Hepatocyte (in vitro differentiated cells): ENCODE results near the gene FRMPD3. TPM values are rescaled to one million over a fixed set of nuclear protein-coding genes. Genes with fewer than 3 reads are reported as not detected.
"Not testable (repeated sequence)": the region's sequence is repeated elsewhere in the genome, so short reads cannot be mapped to it uniquely, and the experiment has no call there.

ENCODE experiments used
- DNase-seq: peaks from one replicate; pipeline ENCODE4 v3.0.0-alpha.2; 2016; ENCODE audit warnings: low spot score
- H2AFZ ChIP-seq: fragments of 200-600 bp; sonication (generic); 2 replicates; pipeline ENCODE4 v1.6.0; 2016; ENCODE audit warnings: antibody characterized with exemption, mild to moderate bottlenecking
- H3K27ac ChIP-seq: fragments of 200-600 bp; sonication (generic); 2 replicates; pipeline ENCODE4 v1.5.1; 2016; ENCODE audit warnings: mild to moderate bottlenecking
- H3K27me3 ChIP-seq: fragments of 200-600 bp; sonication (generic); 2 replicates; pipeline ENCODE4 v1.6.1; 2016
- H3K36me3 ChIP-seq: fragments of 200-600 bp; sonication (generic); replicated peaks from 2 replicates; pipeline ENCODE4 v1.5.1; 2016; ENCODE audit warnings: low read depth; ENCODE audit not compliant: insufficient read depth
- H3K4me1 ChIP-seq: fragments of 200-600 bp; sonication (generic); 2 replicates; pipeline ENCODE4 v1.5.1; 2016; ENCODE audit warnings: mild to moderate bottlenecking, moderate library complexity; ENCODE audit not compliant: insufficient read depth
- H3K4me2 ChIP-seq: fragments of 200-600 bp; sonication (generic); 2 replicates; pipeline ENCODE4 v1.6.0; 2016
- H3K4me3 ChIP-seq: fragments of 200-600 bp; sonication (generic); 2 replicates; pipeline ENCODE4 v1.5.1; 2016; ENCODE audit warnings: mild to moderate bottlenecking
- H3K79me2 ChIP-seq: fragments of 200-600 bp; sonication (generic); 2 replicates; pipeline ENCODE4 v1.6.0; 2017; ENCODE audit warnings: mild to moderate bottlenecking
- H3K9me2 ChIP-seq: fragments of 200-600 bp; sonication (generic); replicated peaks from 2 replicates; pipeline ENCODE4 v1.6.0; 2017; ENCODE audit warnings: mild to moderate bottlenecking; ENCODE audit not compliant: insufficient read depth
- H3K9me3 ChIP-seq: fragments of 200-600 bp; sonication (generic); 2 replicates; pipeline ENCODE4 v1.5.1; 2016; ENCODE audit warnings: low read depth, mild to moderate bottlenecking
- H4K20me1 ChIP-seq: fragments of 200-600 bp; sonication (generic); 2 replicates; pipeline ENCODE4 v1.6.0; 2016; ENCODE audit warnings: mild to moderate bottlenecking; ENCODE audit not compliant: insufficient read depth, poor library complexity, severe bottlenecking
- CTCF ChIP-seq: fragments of 200-600 bp; sonication (generic); IDR thresholded peaks from 2 replicates; pipeline ENCODE4 v1.5.1; 2016; ENCODE audit warnings: antibody characterized with exemption, mild to moderate bottlenecking; ENCODE audit not compliant: poor library complexity
- EZH2 ChIP-seq: fragments of 200-600 bp; sonication (generic); IDR thresholded peaks from 2 replicates; pipeline ENCODE4 v1.6.1; 2016; ENCODE audit warnings: antibody characterized with exemption, mild to moderate bottlenecking, borderline replicate concordance
- EZH2phosphoT487 ChIP-seq: fragments of 200-600 bp; sonication (generic); IDR thresholded peaks from one replicate; pipeline ENCODE4 v1.6.1; 2018; ENCODE audit warnings: antibody characterized with exemption, mild to moderate bottlenecking, low read depth, moderate library complexity; ENCODE audit not compliant: unreplicated experiment, severe bottlenecking
- WGBS: methylation state at CpG from one replicate; pipeline ENCODE4 v1.1.6; 2016; ENCODE audit warnings: low lambda C conversion rate; ENCODE audit errors: missing lambda C conversion rate; 5-methylcytosine and 5-hydroxymethylcytosine counted together
- polyA plus RNA-seq: library from polyadenylated mRNA; unstranded; fragments of >200 nt; fragmentation: Nextera tagmentation; extraction: Ambion mirVana; gene quantifications from 2 replicates; pipeline ENCODE4 v1.2.1, GENCODE V29; 2016
- total RNA-seq: library from RNA; depleted of rRNA; stranded (reverse); fragments of >200 nt; gene quantifications from 2 replicates; pipeline ENCODE4 v1.2.3, GENCODE V29; 2014

Gene FRMPD3
- total and polyA plus RNA-seq, 2 experiments from 2014 or later: 0.17 TPM; not detected in 1

- Histone ChIP-seq H3K9me3 (no peaks in the 10 kb centered on the region), H3K79me2 (no peaks in the 10 kb centered on the region), H2AFZ (no peak overlapping the region), H3K27ac (no peak overlapping the region), H3K4me1 (no peaks in the 10 kb centered on the region), H3K36me3 (no peaks in the 10 kb centered on the region), H3K9me2 (no peaks in the 10 kb centered on the region), H3K4me2 (no peak overlapping the region), H3K4me3 (no peak overlapping the region), H3K27me3 (no peaks in the 10 kb centered on the region), H4K20me1 (no peaks in the 10 kb centered on the region)
- DNase-seq: no peak
- TF ChIP-seq EZH2phosphoT487 (no peak), CTCF (no peak), EZH2 (no peak)
- 66% methylated on average over 4 of the region's 4 CpGs for WGBS
Measured at GRCh38 chrX:107467271-107467670, 17.8 kb downstream of the FRMPD3 start.

- no peaks in the 10 kb centered on the region for H3K79me2 ChIP-seq
- H3K4me2 ChIP-seq: no peak overlapping the region
- H3K4me3 ChIP-seq: no peak overlapping the region
- H3K36me3 ChIP-seq: no peaks in the 10 kb centered on the region
- H3K4me1 ChIP-seq: no peaks in the 10 kb centered on the region
- H3K27ac ChIP-seq: no peak overlapping the region
- no peak for TF ChIP-seq CTCF
- no peak for TF ChIP-seq EZH2phosphoT487
- no peak for TF ChIP-seq EZH2
- no peaks in the 10 kb centered on the region for H3K9me3 ChIP-seq
- no peak overlapping the region for H2AFZ ChIP-seq
- H3K27me3 ChIP-seq: no peaks in the 10 kb centered on the region
- DNase-seq: no peak
- H4K20me1 ChIP-seq: no peaks in the 10 kb centered on the region
- no peaks in the 10 kb centered on the region for H3K9me2 ChIP-seq
- 56% methylated on average over 2 of the region's 2 CpGs for WGBS
Measured at GRCh38 chrX:107470198-107470597, 20.7 kb downstream of the FRMPD3 start.

- 23% methylated on average over 5 of the region's 7 CpGs for WGBS
- Histone ChIP-seq H4K20me1 (no peaks in the 10 kb centered on the region), H3K27ac (no peak overlapping the region), H3K4me1 (no peaks in the 10 kb centered on the region), H2AFZ (no peak overlapping the region), H3K9me3 (no peaks in the 10 kb centered on the region), H3K79me2 (no peaks in the 10 kb centered on the region), H3K9me2 (no peaks in the 10 kb centered on the region), H3K27me3 (no peaks in the 10 kb centered on the region), H3K4me3 (no peak overlapping the region), H3K36me3 (no peaks in the 10 kb centered on the region), H3K4me2 (no peak overlapping the region)
- TF ChIP-seq CTCF (peak; percentile 21), EZH2phosphoT487 (no peak)
- no peak for DNase-seq
Measured at GRCh38 chrX:107470971-107471370, 21.5 kb downstream of the FRMPD3 start.

GRCh38 chrX:107471420-107471819 lies 22.0 kb downstream of the FRMPD3 start:
- H3K9me3 ChIP-seq, DNase-seq, H3K9me2 ChIP-seq, H3K4me1 ChIP-seq, H3K4me3 ChIP-seq, H3K36me3 ChIP-seq, H3K27ac ChIP-seq, H4K20me1 ChIP-seq, H2AFZ ChIP-seq, H3K79me2 ChIP-seq, H3K4me2 ChIP-seq, H3K27me3 ChIP-seq: not testable (repeated sequence)
- WGBS: 86% methylated on average over 4 of the region's 4 CpGs
